ENCODE data around the gene NME3. TPM values are rescaled to one million over a fixed set of nuclear protein-coding genes. Genes with fewer than 3 reads are reported as not detected.
"Not testable (repeated sequence)": the region's sequence is repeated elsewhere in the genome, so short reads cannot be mapped to it uniquely, and the experiment has no call there.

Gene NME3
- total and polyA plus RNA-seq, 8 donors, result 27.4 to 297 (median 33.1) TPM

DNA sequence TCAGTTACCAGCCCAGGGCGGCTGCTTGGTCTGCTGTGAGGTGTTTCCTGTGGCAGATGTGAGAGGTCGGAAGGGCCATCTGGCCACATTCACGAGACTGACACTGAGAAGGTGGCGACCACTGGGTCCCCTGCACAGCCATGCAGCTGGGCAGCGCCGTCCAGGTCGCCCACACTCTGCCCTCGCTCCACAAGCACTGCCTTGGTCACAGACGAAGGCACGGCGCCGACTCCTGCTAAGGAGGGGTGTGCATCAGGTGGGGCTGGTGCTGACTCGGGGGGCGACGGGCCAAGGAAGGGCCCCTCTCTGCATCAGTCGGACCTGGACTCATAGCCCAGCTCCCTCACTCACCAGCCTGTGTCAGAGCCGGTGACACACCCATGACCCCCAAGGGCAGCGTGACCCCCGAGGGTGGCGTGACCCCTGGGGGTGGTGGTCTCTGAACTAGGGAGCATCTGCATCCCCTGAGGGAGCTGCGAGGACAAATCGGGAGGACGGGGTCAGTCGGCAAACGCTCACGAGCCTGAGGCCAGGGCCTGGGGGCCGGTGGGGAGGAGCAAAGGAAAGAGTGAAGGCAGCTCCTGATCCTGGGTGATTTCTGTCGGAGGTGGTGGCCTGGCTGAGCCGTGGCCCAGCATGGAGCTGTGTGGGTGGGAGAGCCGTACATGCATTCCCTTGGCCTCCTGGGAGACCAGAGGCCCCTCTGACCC, 30.4 kb downstream of the NME3 start:
- Histone ChIP-seq H3K4me1 (no peaks in the 10 kb centered on the region), H3K27ac (no peak overlapping the region), H3K27me3 (no peaks in the 10 kb centered on the region), H3K9me3 (no peaks in the 10 kb centered on the region), H3K4me3 (no peak overlapping the region), H3K36me3 (peaks cover 0 to 11% (median 0%) of the 10 kb centered on the region in 3 donors)
- ATAC-seq (no peak), FAIRE-seq (no peak), DNase-seq (no peak)
- WGBS, 2 donors, result 91 to 94% methylated on average over 29 to 30 of the region's 30 CpGs
- intact Hi-C loops (cut with DNase I), result no loop called here
- TF ChIP-seq, protein P1, sequence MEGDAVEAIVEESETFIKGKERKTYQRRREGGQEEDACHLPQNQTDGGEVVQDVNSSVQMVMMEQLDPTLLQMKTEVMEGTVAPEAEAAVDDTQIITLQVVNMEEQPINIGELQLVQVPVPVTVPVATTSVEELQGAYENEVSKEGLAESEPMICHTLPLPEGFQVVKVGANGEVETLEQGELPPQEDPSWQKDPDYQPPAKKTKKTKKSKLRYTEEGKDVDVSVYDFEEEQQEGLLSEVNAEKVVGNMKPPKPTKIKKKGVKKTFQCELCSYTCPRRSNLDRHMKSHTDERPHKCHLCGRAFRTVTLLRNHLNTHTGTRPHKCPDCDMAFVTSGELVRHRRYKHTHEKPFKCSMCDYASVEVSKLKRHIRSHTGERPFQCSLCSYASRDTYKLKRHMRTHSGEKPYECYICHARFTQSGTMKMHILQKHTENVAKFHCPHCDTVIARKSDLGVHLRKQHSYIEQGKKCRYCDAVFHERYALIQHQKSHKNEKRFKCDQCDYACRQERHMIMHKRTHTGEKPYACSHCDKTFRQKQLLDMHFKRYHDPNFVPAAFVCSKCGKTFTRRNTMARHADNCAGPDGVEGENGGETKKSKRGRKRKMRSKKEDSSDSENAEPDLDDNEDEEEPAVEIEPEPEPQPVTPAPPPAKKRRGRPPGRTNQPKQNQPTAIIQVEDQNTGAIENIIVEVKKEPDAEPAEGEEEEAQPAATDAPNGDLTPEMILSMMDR (IDR thresholded peaks at IDR 0.05), result no peak

DNA sequence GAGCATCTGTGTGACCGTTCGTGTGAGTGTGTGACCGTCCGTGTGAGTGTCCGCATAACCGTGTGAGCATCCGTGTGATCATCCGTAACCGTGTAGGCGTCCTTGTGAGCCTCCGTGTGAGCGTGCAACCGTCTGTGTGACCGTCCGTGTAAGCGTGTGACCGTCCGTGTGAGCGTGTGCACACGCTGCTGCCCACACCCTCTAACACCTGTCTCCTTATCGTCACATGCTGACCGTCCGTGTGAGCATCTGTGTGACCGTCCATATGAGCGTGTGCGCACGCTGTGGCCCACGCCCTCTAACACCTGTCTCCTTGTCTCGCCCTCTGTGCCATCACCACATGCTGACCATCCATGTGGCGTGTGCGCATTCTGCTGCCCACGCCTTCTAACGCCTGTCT, 31.1 kb downstream of the NME3 start:
- 95 to 97% methylated on average over 33 of the region's 33 CpGs for WGBS, 2 donors
- TF ChIP-seq, protein P1 (IDR thresholded peaks at IDR 0.05), result no peak
- Histone ChIP-seq H3K27ac (no peak overlapping the region), H3K36me3 (peaks cover 0 to 11% (median 0%) of the 10 kb centered on the region in 3 donors), H3K4me3 (no peak overlapping the region), H3K9me3 (no peaks in the 10 kb centered on the region), H3K27me3 (no peaks in the 10 kb centered on the region), H3K4me1 (no peaks in the 10 kb centered on the region)
- DNase-seq (no peak), FAIRE-seq (no peak), ATAC-seq (no peak)
- intact Hi-C loops (cut with DNase I), result no loop called here

DNA sequence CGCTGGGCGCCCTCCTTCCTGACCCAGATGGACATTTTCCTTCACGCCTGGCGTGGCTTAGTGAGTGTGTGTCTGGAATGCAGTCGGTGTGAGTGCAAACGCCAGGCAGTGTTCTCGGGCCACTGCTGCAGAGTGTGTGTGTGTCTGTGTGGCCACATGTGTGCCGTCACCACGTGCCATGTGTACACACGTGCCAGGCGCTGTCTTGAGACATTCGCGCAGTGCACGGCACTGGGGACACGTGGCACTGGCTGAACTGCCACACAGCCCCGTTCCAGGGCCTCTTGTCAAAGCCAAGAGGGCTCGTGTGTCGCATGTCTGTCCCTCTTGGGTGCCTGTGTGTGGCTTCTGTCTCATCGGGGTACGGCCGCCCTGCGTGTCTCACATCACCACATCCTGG, 36.5 kb downstream of the NME3 start:
- Histone ChIP-seq H3K9me3 (no peaks in the 10 kb centered on the region), H3K4me3 (no peak overlapping the region), H3K27ac (no peak overlapping the region), H3K27me3 (no peaks in the 10 kb centered on the region), H3K4me1 (no peaks in the 10 kb centered on the region), H3K36me3 (peaks cover 0 to 28% (median 3%) of the 10 kb centered on the region in 3 donors)
- FAIRE-seq (no peak), ATAC-seq (peak in 1 of 4 donors; percentile 11), DNase-seq (no peak)
- TF ChIP-seq, protein P1 (IDR thresholded peaks at IDR 0.05), result no peak
- intact Hi-C loops (cut with DNase I), result no loop called here
- 97 to 98% methylated on average over 22 of the region's 22 CpGs for WGBS, 2 donors

DNA sequence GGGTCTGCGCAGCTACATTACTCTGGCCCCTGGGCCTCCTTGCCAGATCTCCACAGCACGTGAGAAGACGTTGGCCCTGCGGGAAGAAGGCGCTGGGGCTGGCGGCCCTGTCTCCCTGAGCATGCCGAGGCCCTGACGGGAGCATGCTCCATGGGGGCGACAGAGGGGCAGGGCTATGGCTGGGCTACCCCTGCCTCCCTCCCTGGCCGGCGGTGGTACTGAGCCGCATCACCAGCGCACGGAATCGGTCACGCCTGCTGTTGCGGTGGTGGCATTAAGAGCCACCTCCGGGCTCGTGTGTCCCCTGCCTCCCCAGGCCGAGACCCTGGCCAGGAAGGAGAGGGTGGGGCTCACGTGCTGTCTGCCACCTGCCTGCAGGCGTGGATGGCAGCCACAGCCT, 37.2 kb downstream of the NME3 start:
- Histone ChIP-seq H3K9me3 (no peaks in the 10 kb centered on the region), H3K4me1 (no peaks in the 10 kb centered on the region), H3K27ac (no peak overlapping the region), H3K4me3 (no peak overlapping the region), H3K27me3 (no peaks in the 10 kb centered on the region), H3K36me3 (peaks cover 0 to 31% (median 3%) of the 10 kb centered on the region in 3 donors)
- FAIRE-seq, result no peak
- ATAC-seq, result peak in 1 of 4 donors; percentile 32
- TF ChIP-seq, protein P1 (IDR thresholded peaks at IDR 0.05), result no peak
- intact Hi-C loops (cut with DNase I), result no loop called here
- DNase-seq, result no peak
- WGBS, 2 donors, result 95 to 97% methylated on average over 22 of the region's 22 CpGs

DNA sequence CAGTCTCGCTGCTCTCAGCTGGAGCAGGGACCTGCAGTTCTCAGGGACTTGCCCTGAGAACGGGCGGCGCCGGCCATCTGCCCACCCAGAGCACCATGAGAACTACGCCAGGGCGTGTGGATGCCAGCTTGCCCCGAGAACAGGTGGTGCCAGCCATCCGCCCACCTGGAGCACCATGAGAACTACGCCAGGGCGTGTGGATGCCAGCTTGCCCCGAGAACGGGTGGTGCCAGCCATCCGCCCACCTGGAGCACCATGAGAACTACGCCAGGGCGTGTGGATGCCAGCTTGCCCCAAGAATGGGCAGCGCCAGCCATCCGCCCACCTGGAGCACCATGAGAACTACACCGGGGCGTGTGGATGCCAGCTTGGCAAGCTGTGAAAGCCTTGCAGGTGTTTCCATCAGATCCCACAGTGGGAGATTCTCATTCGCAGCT, 38.8 kb downstream of the NME3 start:
- H3K4me1 ChIP-seq; ATAC-seq; H3K27ac ChIP-seq; FAIRE-seq; H3K9me3 ChIP-seq; H3K4me3 ChIP-seq; intact Hi-C loops (cut with DNase I); DNase-seq; H3K27me3 ChIP-seq: not testable (repeated sequence)
- WGBS, 2 donors, result 90 to 91% methylated on average over 20 to 21 of the region's 21 CpGs
- peaks cover 0 to 36% (median 3%) of the 10 kb centered on the region in 3 donors for H3K36me3 ChIP-seq
